ENCODE data around the gene LRP1B.

GRCh38 chr2:140994856-140995255 lies 1136.0 kb downstream of the LRP1B start:
- TF ChIP-seq FOXP1 (CRISPR knock-in tag; IDR thresholded peaks at IDR 0.05; ENCODE audit: borderline replicate concordance) (no peak), CBFB (CRISPR knock-in tag; IDR thresholded peaks at IDR 0.05; ENCODE audit: low read depth) (no peak), CTCF (IDR thresholded peaks at IDR 0.05) (no peak), TCF7 (CRISPR knock-in tag; IDR thresholded peaks at IDR 0.05; ENCODE audit: low read depth) (no peak)

All from WTC11 (cell line).